ENCODE measurements around the gene ACOT7.

DNA sequence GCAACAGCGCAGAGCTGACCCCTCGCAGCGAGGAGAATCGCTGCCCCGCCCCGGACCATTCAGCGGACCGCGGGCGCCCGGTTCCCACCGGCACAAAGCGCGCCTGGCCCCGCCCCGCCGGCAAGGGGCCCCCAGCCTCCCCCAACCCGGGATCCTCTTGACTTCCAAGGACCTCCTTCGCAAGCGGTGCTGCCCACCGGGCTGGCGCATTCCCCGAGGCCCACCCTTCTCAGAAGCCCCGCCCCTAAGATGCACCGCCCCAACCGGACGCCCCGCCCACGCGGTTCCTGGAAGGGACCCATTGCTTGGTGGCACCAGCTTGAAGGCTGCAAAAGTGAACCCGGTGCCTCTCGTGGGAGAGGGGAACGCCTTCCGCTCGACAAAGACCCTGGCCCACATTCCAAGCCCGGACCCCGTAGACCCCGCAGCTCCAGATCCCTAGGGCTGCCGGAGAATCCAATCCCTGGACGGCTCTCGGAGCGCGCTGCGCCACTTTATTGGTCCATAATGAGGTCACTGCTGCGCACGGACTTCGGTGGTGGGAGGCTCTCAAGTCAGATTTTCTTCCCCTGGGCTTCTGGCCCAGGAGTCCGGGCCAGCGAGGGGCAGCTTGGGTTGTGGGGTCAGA lies 147.6 kb downstream of the ACOT7 start:
- TF ChIP-seq, protein P1, sequence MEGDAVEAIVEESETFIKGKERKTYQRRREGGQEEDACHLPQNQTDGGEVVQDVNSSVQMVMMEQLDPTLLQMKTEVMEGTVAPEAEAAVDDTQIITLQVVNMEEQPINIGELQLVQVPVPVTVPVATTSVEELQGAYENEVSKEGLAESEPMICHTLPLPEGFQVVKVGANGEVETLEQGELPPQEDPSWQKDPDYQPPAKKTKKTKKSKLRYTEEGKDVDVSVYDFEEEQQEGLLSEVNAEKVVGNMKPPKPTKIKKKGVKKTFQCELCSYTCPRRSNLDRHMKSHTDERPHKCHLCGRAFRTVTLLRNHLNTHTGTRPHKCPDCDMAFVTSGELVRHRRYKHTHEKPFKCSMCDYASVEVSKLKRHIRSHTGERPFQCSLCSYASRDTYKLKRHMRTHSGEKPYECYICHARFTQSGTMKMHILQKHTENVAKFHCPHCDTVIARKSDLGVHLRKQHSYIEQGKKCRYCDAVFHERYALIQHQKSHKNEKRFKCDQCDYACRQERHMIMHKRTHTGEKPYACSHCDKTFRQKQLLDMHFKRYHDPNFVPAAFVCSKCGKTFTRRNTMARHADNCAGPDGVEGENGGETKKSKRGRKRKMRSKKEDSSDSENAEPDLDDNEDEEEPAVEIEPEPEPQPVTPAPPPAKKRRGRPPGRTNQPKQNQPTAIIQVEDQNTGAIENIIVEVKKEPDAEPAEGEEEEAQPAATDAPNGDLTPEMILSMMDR (conservative IDR thresholded peaks at IDR 0.05; ENCODE audit: low read length): no peak
- TF ChIP-seq EZH2phosphoT487 (IDR thresholded peaks at IDR 0.05; ENCODE audit: borderline replicate concordance): no peak

All from Loucy (cell line).